Mesodermal cell (in vitro differentiated cells): ENCODE data around the gene PANK4.
"Not testable (repeated sequence)": the region's sequence is repeated elsewhere in the genome, so short reads cannot be mapped to it uniquely, and the experiment has no call there.

Experiments used
- H3K27ac ChIP-seq: 2 replicates; pipeline ENCODE4 v1.7.0; 2013; ENCODE audit warnings: mild to moderate bottlenecking, low read depth, low read length, moderate library complexity; ENCODE audit not compliant: severe bottlenecking
- H3K36me3 ChIP-seq: 2 replicates; pipeline ENCODE4 v1.7.1; 2013; ENCODE audit warnings: mild to moderate bottlenecking, low read length, moderate library complexity; ENCODE audit not compliant: control insufficient read depth, insufficient read depth
- H3K4me1 ChIP-seq: one replicate; pipeline ENCODE4 v1.7.1; 2013; ENCODE audit warnings: mild to moderate bottlenecking, low read length; ENCODE audit not compliant: insufficient read depth, control insufficient read depth, poor library complexity, severe bottlenecking
- H3K4me3 ChIP-seq: 2 replicates; pipeline ENCODE4 v1.7.0; 2013; ENCODE audit warnings: low read length, control low read depth, mild to moderate bottlenecking; ENCODE audit not compliant: insufficient read depth, poor library complexity, severe bottlenecking; ENCODE audit errors: extremely low read depth
- H3K9me3 ChIP-seq: 2 replicates; pipeline ENCODE4 v1.7.1; 2013; ENCODE audit warnings: mild to moderate bottlenecking, low read length, moderate library complexity; ENCODE audit not compliant: control insufficient read depth
- WGBS, 2 experiments: methylation state at CpG; one replicate each; pipeline ENCODE4 v1.1.5; 2013; ENCODE audit warnings: missing lambda C conversion rate in 2 of 2; ENCODE audit not compliant: insufficient coverage in 2 of 2; 5-methylcytosine and 5-hydroxymethylcytosine counted together

The PANK4 gene

GRCh38 chr1:2558420-2558819 is 32.0 kb upstream of the PANK4 start:
- Histone ChIP-seq H3K27ac (no peak overlapping the region), H3K4me3 (no peak overlapping the region)
- 89 to 96% methylated on average over 9 to 12 of the region's 12 CpGs for WGBS, 2 experiments

GRCh38 chr1:2557482-2558400 is 31.3 kb upstream of the PANK4 start:
- H3K4me1 ChIP-seq = peaks cover 2% of the 10 kb centered on the region
- H3K27ac ChIP-seq = no peak overlapping the region
- no peak overlapping the region for H3K4me3 ChIP-seq
- 88% methylated on average over 26 to 28 of the region's 30 CpGs for WGBS, 2 experiments
- no peaks in the 10 kb centered on the region for H3K36me3 ChIP-seq
- no peaks in the 10 kb centered on the region for H3K9me3 ChIP-seq

More at GRCh38 chr1:2558420-2558819, 32.0 kb upstream of the PANK4 start:
- Histone ChIP-seq H3K9me3 (no peaks in the 10 kb centered on the region), H3K4me1 (peaks cover 2% of the 10 kb centered on the region), H3K36me3 (no peaks in the 10 kb centered on the region)

- Histone ChIP-seq H3K27ac (no peak overlapping the region), H3K9me3 (no peaks in the 10 kb centered on the region), H3K4me3 (no peak overlapping the region), H3K4me1 (peaks cover 2% of the 10 kb centered on the region), H3K36me3 (no peaks in the 10 kb centered on the region)
- 85 to 87% methylated on average over 15 to 22 of the region's 24 CpGs for WGBS, 2 experiments
These were observed 30.5 kb upstream of the PANK4 start for GRCh38 chr1:2556678-2557481.

GRCh38 chr1:2556277-2556677 is 29.9 kb upstream of the PANK4 start, which contains the start of gene TNFRSF14:
Gene TNFRSF14 (plus strand): TSS chr1:2556371. CDS start chr1:2556665, 294 bp downstream.
- Histone ChIP-seq H3K9me3 (no peaks in the 10 kb centered on the region), H3K27ac (no peak within 1 kb of the TSS), H3K36me3 (no peaks in the 10 kb centered on the region), H3K4me1 (peaks cover 2% of the 10 kb centered on the region), H3K4me3 (no peak within 1 kb of the TSS)
- WGBS, 2 experiments = 46 to 58% methylated on average over 13 to 15 of the region's 16 CpGs

GRCh38 chr1:2555634-2556276 is 29.4 kb upstream of the PANK4 start:
- Histone ChIP-seq H3K27ac (no peak overlapping the region), H3K36me3 (no peaks in the 10 kb centered on the region), H3K4me3 (no peak overlapping the region), H3K4me1 (peaks cover 2% of the 10 kb centered on the region), H3K9me3 (no peaks in the 10 kb centered on the region)
- WGBS, 2 experiments = 85 to 87% methylated on average over 20 to 25 of the region's 26 CpGs

- Histone ChIP-seq H3K4me3 (no peak overlapping the region), H3K4me1 (peaks cover 2% of the 10 kb centered on the region), H3K9me3 (no peaks in the 10 kb centered on the region), H3K36me3 (no peaks in the 10 kb centered on the region), H3K27ac (no peak overlapping the region)
- WGBS, 2 experiments = 87% methylated on average over 14 to 17 of the region's 19 CpGs
These were observed 28.4 kb upstream of the PANK4 start for GRCh38 chr1:2554621-2555387.

- no peaks in the 10 kb centered on the region for H3K36me3 ChIP-seq
- H3K4me3 ChIP-seq = no peak overlapping the region
- peaks cover 2% of the 10 kb centered on the region for H3K4me1 ChIP-seq
- H3K9me3 ChIP-seq = no peaks in the 10 kb centered on the region
- 94 to 95% methylated on average over 26 to 30 of the region's 30 CpGs for WGBS, 2 experiments
- H3K27ac ChIP-seq = no peak overlapping the region
These were observed 27.6 kb upstream of the PANK4 start for GRCh38 chr1:2553871-2554620.

- H3K4me1 ChIP-seq, H3K4me3 ChIP-seq, H3K36me3 ChIP-seq, H3K9me3 ChIP-seq, H3K27ac ChIP-seq: not testable (repeated sequence)
- WGBS, 2 experiments = 63% methylated on average over 2 of the region's 9 CpGs; no CpG with 5 or more reads in 1 of the 2 experiments
These were observed 26.7 kb upstream of the PANK4 start for GRCh38 chr1:2553076-2553475.

- no peak overlapping the region for H3K27ac ChIP-seq
- H3K36me3 ChIP-seq = no peaks in the 10 kb centered on the region
- WGBS, 2 experiments = 92 to 96% methylated on average over 17 to 19 of the region's 26 CpGs
- H3K9me3 ChIP-seq = no peaks in the 10 kb centered on the region
- H3K4me1 ChIP-seq = peaks cover 14% of the 10 kb centered on the region
- no peak overlapping the region for H3K4me3 ChIP-seq
These were observed 25.8 kb upstream of the PANK4 start for GRCh38 chr1:2552189-2552588.
